Ishikawa (cell line): ENCODE results near the gene CSRP1.

Experiments
- CEBPB ChIP-seq: IDR thresholded peaks from 2 replicates; pipeline ENCODE4 v1.6.1; 2012
- CREB1 ChIP-seq: IDR thresholded peaks from 2 replicates; pipeline ENCODE4 v1.6.1; 2012; ENCODE audit warnings: low read depth
- EGR1 ChIP-seq: IDR thresholded peaks from 2 replicates; pipeline ENCODE4 v1.6.1; 2012
- EP300 ChIP-seq: IDR thresholded peaks from 2 replicates; pipeline ENCODE4 v1.6.1; 2012; ENCODE audit warnings: borderline replicate concordance
- FOXM1 ChIP-seq: IDR thresholded peaks from 2 replicates; pipeline ENCODE4 v1.6.1; 2012; ENCODE audit warnings: low read depth, borderline replicate concordance
- NFIC ChIP-seq: IDR thresholded peaks from 2 replicates; pipeline ENCODE4 v1.6.1; 2012
- RAD21 ChIP-seq: IDR thresholded peaks from 2 replicates; pipeline ENCODE4 v1.6.1; 2012; ENCODE audit warnings: low read depth
- TAF1 ChIP-seq: IDR thresholded peaks from 2 replicates; pipeline ENCODE4 v1.6.1; 2012; ENCODE audit warnings: low read depth, mild to moderate bottlenecking
- TCF12 ChIP-seq: IDR thresholded peaks from 2 replicates; pipeline ENCODE4 v1.6.1; 2012; ENCODE audit warnings: low read depth
- TEAD4 ChIP-seq: IDR thresholded peaks from 2 replicates; pipeline ENCODE4 v1.6.1; 2012
- YY1 ChIP-seq: IDR thresholded peaks from 2 replicates; pipeline ENCODE4 v1.6.1; 2012; ENCODE audit warnings: low read depth
- ZBTB7A ChIP-seq: IDR thresholded peaks from 2 replicates; pipeline ENCODE4 v1.6.1; 2012; ENCODE audit warnings: low read depth
- TF ChIP-seq, protein P1 (sequence below): IDR thresholded peaks from 2 replicates; pipeline ENCODE4 v1.6.1; 2012; ENCODE audit warnings: low read depth, mild to moderate bottlenecking
- TF ChIP-seq, protein P2 (sequence below): IDR thresholded peaks from 2 replicates; pipeline ENCODE4 v1.6.1; 2012
- TF ChIP-seq, protein P3 (sequence below): IDR thresholded peaks from 2 replicates; pipeline ENCODE4 v1.6.1; 2012

The CSRP1 gene

DNA sequence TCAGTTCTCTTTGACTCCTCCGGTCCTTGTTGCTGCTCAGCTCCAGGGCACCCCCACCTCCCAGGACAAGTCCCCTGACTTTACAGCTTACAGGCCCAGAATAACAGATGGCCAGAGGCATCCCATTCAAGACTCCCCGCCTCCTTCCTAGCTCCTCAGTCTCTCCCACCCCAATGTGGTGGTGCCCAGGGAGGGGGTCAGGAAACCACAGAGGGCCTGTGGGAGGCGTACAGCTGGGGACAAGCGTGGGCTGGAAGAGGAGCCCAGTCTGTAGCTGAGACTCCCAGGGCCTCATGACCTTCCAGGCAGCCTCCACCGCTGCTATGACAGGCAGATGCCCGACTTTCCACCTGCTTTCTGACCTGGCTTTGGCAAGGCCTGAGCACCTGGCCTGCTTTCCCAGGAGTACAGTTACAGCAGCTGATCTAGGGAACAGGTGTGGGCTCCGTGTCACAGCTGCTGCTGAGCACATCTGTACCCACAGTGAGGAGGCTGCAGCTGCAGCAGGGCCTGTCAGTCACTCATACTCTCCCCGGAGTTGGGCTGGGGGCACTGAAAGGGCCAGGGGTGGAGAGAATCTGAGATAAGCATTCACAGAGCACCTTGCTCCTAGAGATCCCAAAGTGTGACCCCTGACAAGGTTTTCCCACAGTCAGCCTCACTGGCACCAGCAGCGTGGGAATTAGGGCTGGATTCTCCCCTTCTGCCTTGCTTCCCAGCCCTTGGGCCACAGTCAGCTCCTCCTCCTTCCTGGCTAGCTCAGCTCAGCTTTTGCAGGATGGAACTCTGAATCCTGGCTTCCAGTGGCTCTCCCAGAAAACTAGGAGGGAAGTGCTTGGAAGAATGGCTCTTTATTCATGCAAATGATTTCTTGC lies 24.9 kb upstream of the CSRP1 start:
- TF ChIP-seq YY1 (no peak), NFIC (no peak), EP300 (no peak), EGR1 (no peak), TEAD4 (no peak), TAF1 (no peak), TCF12 (no peak), FOXM1 (no peak), CEBPB (no peak), CREB1 (no peak), ZBTB7A (no peak), RAD21 (no peak)
- TF ChIP-seq, protein P1, sequence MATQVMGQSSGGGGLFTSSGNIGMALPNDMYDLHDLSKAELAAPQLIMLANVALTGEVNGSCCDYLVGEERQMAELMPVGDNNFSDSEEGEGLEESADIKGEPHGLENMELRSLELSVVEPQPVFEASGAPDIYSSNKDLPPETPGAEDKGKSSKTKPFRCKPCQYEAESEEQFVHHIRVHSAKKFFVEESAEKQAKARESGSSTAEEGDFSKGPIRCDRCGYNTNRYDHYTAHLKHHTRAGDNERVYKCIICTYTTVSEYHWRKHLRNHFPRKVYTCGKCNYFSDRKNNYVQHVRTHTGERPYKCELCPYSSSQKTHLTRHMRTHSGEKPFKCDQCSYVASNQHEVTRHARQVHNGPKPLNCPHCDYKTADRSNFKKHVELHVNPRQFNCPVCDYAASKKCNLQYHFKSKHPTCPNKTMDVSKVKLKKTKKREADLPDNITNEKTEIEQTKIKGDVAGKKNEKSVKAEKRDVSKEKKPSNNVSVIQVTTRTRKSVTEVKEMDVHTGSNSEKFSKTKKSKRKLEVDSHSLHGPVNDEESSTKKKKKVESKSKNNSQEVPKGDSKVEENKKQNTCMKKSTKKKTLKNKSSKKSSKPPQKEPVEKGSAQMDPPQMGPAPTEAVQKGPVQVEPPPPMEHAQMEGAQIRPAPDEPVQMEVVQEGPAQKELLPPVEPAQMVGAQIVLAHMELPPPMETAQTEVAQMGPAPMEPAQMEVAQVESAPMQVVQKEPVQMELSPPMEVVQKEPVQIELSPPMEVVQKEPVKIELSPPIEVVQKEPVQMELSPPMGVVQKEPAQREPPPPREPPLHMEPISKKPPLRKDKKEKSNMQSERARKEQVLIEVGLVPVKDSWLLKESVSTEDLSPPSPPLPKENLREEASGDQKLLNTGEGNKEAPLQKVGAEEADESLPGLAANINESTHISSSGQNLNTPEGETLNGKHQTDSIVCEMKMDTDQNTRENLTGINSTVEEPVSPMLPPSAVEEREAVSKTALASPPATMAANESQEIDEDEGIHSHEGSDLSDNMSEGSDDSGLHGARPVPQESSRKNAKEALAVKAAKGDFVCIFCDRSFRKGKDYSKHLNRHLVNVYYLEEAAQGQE = no peak
- TF ChIP-seq, protein P2, sequence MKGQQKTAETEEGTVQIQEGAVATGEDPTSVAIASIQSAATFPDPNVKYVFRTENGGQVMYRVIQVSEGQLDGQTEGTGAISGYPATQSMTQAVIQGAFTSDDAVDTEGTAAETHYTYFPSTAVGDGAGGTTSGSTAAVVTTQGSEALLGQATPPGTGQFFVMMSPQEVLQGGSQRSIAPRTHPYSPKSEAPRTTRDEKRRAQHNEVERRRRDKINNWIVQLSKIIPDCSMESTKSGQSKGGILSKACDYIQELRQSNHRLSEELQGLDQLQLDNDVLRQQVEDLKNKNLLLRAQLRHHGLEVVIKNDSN = no peak
- TF ChIP-seq, protein P3, sequence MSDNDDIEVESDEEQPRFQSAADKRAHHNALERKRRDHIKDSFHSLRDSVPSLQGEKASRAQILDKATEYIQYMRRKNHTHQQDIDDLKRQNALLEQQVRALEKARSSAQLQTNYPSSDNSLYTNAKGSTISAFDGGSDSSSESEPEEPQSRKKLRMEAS = no peak

DNA sequence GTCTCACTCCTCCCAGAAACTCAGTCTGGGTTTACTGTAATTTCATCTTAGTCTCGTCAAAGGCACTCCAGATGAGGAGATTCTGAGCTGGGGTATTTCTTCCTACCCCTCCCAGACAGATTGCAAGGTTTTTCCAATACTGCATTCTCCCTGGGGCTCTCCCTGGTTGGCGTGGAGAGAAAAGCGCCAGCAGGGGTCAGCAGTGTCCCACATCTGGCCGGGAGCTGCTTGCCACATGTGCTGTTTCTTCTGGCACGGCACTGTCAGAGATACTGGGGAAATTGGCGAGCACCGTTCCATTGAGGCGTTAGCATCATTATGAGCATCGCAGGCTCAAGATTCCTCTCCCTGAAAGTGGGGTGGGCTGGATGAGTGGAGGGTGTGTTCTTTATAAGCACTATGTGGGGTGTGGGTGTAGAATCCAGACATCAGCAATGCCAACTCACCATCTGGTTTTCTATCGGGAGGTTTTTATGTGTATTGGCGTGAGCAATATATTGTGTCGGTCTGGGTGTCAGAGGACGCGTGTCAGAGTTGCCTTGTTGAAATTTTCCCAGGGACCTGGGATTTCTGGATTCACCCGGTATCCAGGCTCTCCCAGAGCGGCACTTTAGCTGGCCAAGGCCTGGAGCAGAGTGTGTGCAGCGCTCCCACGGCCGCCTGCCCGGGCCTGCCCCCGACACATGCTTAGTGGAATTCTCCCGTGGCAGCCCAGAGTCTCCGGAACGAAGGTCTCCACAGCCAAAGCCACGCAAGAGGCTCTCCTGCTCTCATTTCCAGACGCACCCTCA lies 24.0 kb upstream of the CSRP1 start:
- peak; percentile 85 for TF ChIP-seq RAD21
- TF ChIP-seq, protein P2 = no peak

DNA sequence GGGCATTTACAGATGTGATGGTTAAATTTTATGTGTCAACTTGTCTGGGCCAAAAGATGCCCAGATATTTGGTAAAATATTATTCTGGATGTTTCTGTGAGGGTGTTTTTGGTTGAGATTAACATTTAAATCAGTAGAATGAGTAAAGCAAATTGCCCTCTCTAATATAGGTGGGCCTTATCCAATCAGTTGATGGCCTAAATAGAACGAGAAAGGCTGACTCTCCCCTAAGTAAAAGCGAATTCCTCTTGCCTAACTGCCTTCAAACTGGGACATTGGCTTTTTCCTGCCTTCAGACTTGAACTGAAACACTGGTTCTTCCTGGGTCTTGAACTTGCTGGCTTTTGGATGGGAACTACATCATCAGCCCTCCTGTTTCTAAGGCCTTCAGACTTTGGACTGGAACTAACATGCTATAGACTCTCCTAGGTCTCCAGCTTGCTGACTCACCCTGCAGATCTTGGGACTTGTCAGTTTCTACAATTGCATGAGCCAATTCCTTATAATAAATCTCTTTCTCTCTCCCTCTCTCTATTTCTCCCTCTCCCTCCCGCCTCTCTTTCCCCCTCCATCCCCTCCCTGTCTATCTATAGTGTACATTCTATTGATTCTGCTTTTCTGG lies 21.8 kb upstream of the CSRP1 start:
- TF ChIP-seq EP300 (no peak), TEAD4 (no peak), EGR1 (no peak)

DNA sequence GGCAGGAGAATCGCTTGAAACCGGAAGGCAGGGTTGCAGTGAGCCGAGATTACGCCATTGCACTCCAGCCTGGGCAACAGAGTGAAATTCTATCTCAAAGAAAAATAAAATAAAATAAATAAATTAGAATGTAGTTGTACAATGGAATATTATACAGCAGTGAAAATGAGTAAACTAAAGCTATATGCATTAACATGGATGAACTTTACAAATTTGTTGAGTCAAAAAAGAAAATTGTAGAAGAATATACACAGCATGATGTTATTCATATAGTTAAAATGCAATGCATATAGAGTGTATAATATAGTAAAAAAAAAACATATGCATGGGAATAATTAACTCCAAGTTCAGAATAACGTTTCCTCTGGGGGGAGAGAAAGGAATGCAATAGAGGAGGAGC lies 21.0 kb upstream of the CSRP1 start:
- TF ChIP-seq NFIC = no peak
- TF ChIP-seq YY1 = no peak
- TF ChIP-seq TCF12 = no peak
- TF ChIP-seq EP300 = no peak
- TF ChIP-seq, protein P2 = no peak
- TF ChIP-seq FOXM1 = no peak
- TF ChIP-seq, protein P1 = no peak
- TF ChIP-seq TAF1 = no peak
- TF ChIP-seq CREB1 = no peak
- no peak for TF ChIP-seq EGR1
- TF ChIP-seq ZBTB7A = no peak

DNA sequence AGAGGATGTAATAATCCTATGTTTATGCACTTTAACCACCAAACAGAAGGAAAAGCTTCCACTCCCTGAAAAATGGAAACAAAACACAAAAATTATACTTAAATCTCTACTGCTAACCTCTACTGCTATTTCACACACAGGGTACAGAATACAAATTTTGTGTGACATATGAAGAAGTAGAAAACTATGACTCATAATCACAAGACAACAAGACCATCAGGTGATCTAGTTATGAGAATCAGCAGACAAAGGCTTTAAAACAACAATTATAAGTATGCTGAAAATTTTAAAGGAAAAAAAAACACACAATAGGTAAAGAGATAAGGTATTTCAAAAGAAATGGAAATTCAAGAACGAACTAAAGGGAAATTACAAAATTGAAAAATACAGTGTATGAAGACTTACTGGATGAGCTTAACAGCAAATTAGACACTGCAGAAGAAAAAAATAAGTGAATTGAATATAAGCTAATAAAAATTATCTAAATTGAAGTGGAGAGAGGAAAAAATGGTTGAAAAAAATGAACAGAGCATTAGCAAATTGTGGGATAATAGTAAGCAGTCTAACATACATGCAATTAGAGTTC lies 18.4 kb upstream of the CSRP1 start:
- TF ChIP-seq EP300 (no peak), TEAD4 (no peak), CEBPB (no peak), ZBTB7A (no peak)

DNA sequence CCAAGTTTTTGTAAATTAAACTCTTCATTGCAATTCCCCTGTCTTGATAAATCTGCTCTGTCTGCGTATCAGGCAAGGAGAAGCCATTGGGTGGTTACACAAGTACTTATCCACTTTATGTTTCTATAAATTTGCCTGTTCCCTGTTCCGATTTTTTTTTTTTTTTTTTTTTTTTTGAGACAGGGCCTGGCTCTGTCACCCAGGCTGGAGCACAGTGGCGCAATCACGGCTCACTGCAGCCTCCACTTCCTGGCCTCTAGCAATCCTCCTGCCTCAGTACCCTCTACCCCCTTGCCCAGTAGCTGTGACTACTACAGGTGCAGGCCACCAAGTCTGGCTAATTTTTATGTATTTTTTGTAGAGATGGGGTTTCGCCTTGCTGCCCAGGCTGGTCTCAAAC lies 11.1 kb upstream of the CSRP1 start:
- no peak for TF ChIP-seq TAF1
- TF ChIP-seq CEBPB = peak; percentile 65
- no peak for TF ChIP-seq YY1
- no peak for TF ChIP-seq FOXM1
- no peak for TF ChIP-seq EP300
- TF ChIP-seq, protein P2 = no peak
- TF ChIP-seq, protein P1 = no peak
- TF ChIP-seq, protein P3 = no peak
